Type B pancreatic cell (in vitro differentiated cells): ENCODE measurements around the gene DMKN. TPM values are rescaled to one million over a fixed set of nuclear protein-coding genes. Genes with fewer than 3 reads are reported as not detected.

ENCODE experiments used
- DNase-seq: peaks from one replicate; pipeline ENCODE4 v3.0.0; 2021; ENCODE audit warnings: mixed read lengths; ENCODE audit not compliant: unreplicated experiment; ENCODE audit errors: extremely low spot score
- H3K27ac Mint-ChIP-seq: 2 replicates; pipeline ENCODE4 v1.8.0; 2021; ENCODE audit warnings: mild to moderate bottlenecking, mixed read lengths
- H3K27me3 Mint-ChIP-seq: 2 replicates; pipeline ENCODE4 v1.8.0; 2021; ENCODE audit warnings: mixed read lengths
- H3K36me3 Mint-ChIP-seq: 2 replicates; pipeline ENCODE4 v1.8.0; 2021; ENCODE audit warnings: mixed read lengths
- H3K4me1 Mint-ChIP-seq: one replicate; pipeline ENCODE4 v1.8.0; 2021; ENCODE audit warnings: mixed read lengths; ENCODE audit not compliant: unreplicated experiment
- H3K4me3 Mint-ChIP-seq: 2 replicates; pipeline ENCODE4 v1.8.0; 2021; ENCODE audit warnings: mild to moderate bottlenecking, mixed read lengths
- H3K9me3 Mint-ChIP-seq: 2 replicates; pipeline ENCODE4 v1.8.0; 2021; ENCODE audit warnings: mixed read lengths
- CTCF ChIP-seq: fragments of 200-600 bp; sonication (generic); conservative IDR thresholded peaks from 2 replicates; pipeline ENCODE4 v1.5.0; 2021; ENCODE audit warnings: antibody characterized with exemption, mild to moderate bottlenecking
- total RNA-seq: library from RNA; stranded (reverse); gene quantifications from 2 replicates; pipeline ENCODE4 v1.2.1, GENCODE V29; 2021; ENCODE audit warnings: low replicate concordance

DMKN gene
- total RNA-seq, 1 donor from 2014 or later = 70.9 TPM

GRCh38 chr19:35488677-35489076 lies 24.8 kb downstream of the DMKN start:
- no peaks in the 10 kb centered on the region for H3K36me3 Mint-ChIP-seq
- H3K27ac Mint-ChIP-seq = peak overlapping the region; percentile 51
- no peak for TF ChIP-seq CTCF
- H3K27me3 Mint-ChIP-seq = peaks cover 26% of the 10 kb centered on the region
- H3K4me1 Mint-ChIP-seq = no peaks in the 10 kb centered on the region
- no peak for DNase-seq
- no peak overlapping the region for H3K4me3 Mint-ChIP-seq
- no peaks in the 10 kb centered on the region for H3K9me3 Mint-ChIP-seq

GRCh38 chr19:35487656-35488182 lies 25.7 kb downstream of the DMKN start:
- TF ChIP-seq CTCF = no peak

GRCh38 chr19:35486268-35486708 lies 27.2 kb downstream of the DMKN start:
- H3K27ac Mint-ChIP-seq = no peak overlapping the region

More at GRCh38 chr19:35487656-35488182, 25.7 kb downstream of the DMKN start:
- no peak for DNase-seq
- no peaks in the 10 kb centered on the region for H3K36me3 Mint-ChIP-seq
- H3K27ac Mint-ChIP-seq = no peak overlapping the region
- no peak overlapping the region for H3K4me3 Mint-ChIP-seq
- no peaks in the 10 kb centered on the region for H3K9me3 Mint-ChIP-seq
- H3K27me3 Mint-ChIP-seq = peaks cover 25% of the 10 kb centered on the region
- H3K4me1 Mint-ChIP-seq = no peaks in the 10 kb centered on the region

GRCh38 chr19:35484252-35485036 lies 29.0 kb downstream of the DMKN start:
- Mint-ChIP-seq H3K4me1 (no peaks in the 10 kb centered on the region), H3K36me3 (no peaks in the 10 kb centered on the region), H3K27ac (no peak overlapping the region), H3K9me3 (no peaks in the 10 kb centered on the region), H3K27me3 (peaks cover 10% of the 10 kb centered on the region), H3K4me3 (no peak overlapping the region)
- no peak for DNase-seq
- TF ChIP-seq CTCF = no peak

More at GRCh38 chr19:35486268-35486708, 27.2 kb downstream of the DMKN start:
- no peak for TF ChIP-seq CTCF
- no peaks in the 10 kb centered on the region for H3K9me3 Mint-ChIP-seq
- no peak for DNase-seq
- H3K4me3 Mint-ChIP-seq = no peak overlapping the region
- H3K27me3 Mint-ChIP-seq = peaks cover 19% of the 10 kb centered on the region
- no peaks in the 10 kb centered on the region for H3K36me3 Mint-ChIP-seq
- no peaks in the 10 kb centered on the region for H3K4me1 Mint-ChIP-seq

- Mint-ChIP-seq H3K36me3 (no peaks in the 10 kb centered on the region), H3K9me3 (no peaks in the 10 kb centered on the region), H3K27me3 (peaks cover 10% of the 10 kb centered on the region), H3K4me3 (no peak overlapping the region), H3K27ac (no peak overlapping the region), H3K4me1 (no peaks in the 10 kb centered on the region)
- no peak for TF ChIP-seq CTCF
- DNase-seq = no peak
These were observed 30.4 kb downstream of the DMKN start for GRCh38 chr19:35483089-35483488.
